SK-N-SH treated with all-trans-retinoic acid at 6 μM for 48 hours (cell line): ENCODE measurements around the gene PARP3.

Experiments used
- ATAC-seq: fragments of 200-7000 bp; cut with Tn5 transposase; 3 replicates; pipeline ENCODE4 v1.9.1; 2020; ENCODE audit warnings: mild to moderate bottlenecking, moderate library complexity
- ARNTL ChIP-seq: fragments of 450-650 bp; formaldehyde crosslinking; IDR thresholded peaks from 2 replicates; pipeline ENCODE4 v1.5.0; 2020; ENCODE audit warnings: low read depth, mild to moderate bottlenecking, moderate library complexity, borderline replicate concordance
- CREB5 ChIP-seq: fragments of 250-450 bp; sonication (Bioruptor Pico); IDR thresholded peaks from 2 replicates; pipeline ENCODE4 v1.5.1; 2020; ENCODE audit warnings: low read depth, mild to moderate bottlenecking, moderate library complexity
- CSDC2 ChIP-seq: fragments of 250-450 bp; sonication (Bioruptor Pico); IDR thresholded peaks from 2 replicates; pipeline ENCODE4 v1.5.0; 2020; ENCODE audit warnings: mild to moderate bottlenecking, moderate library complexity
- CSRNP3 ChIP-seq: fragments of 250-450 bp; sonication (Bioruptor Pico); IDR thresholded peaks from 2 replicates; pipeline ENCODE4 v1.5.1; 2021; ENCODE audit warnings: mild to moderate bottlenecking, moderate library complexity
- ESRRG ChIP-seq: fragments of 250-450 bp; sonication (Bioruptor Pico); IDR thresholded peaks from 2 replicates; pipeline ENCODE4 v1.6.1; 2021; ENCODE audit warnings: mild to moderate bottlenecking
- GLIS3 ChIP-seq: fragments of 250-450 bp; sonication (Bioruptor Pico); IDR thresholded peaks from 2 replicates; pipeline ENCODE4 v1.5.0; 2020; ENCODE audit warnings: mild to moderate bottlenecking, moderate library complexity
- ISL1 ChIP-seq: fragments of 250-450 bp; sonication (Bioruptor Pico); IDR thresholded peaks from 2 replicates; pipeline ENCODE4 v2.1.2; 2022; ENCODE audit warnings: mild to moderate bottlenecking, moderate library complexity
- OSR1 ChIP-seq: fragments of 250-450 bp; sonication (Bioruptor Pico); IDR thresholded peaks from 2 replicates; pipeline ENCODE4 v1.8.0; 2022; ENCODE audit warnings: moderate library complexity, mild to moderate bottlenecking, inconsistent platforms
- PATZ1 ChIP-seq: fragments of 250-450 bp; sonication (Bioruptor Pico); IDR thresholded peaks from 2 replicates; pipeline ENCODE4 v1.8.0; 2020; ENCODE audit warnings: mild to moderate bottlenecking, moderate library complexity, borderline replicate concordance
- POU6F1 ChIP-seq: fragments of 250-450 bp; sonication (Bioruptor Pico); IDR thresholded peaks from 2 replicates; pipeline ENCODE4 v1.8.0; 2021; ENCODE audit warnings: low read depth, mild to moderate bottlenecking, moderate library complexity, borderline replicate concordance
- PPARA ChIP-seq: fragments of 250-450 bp; sonication (Bioruptor Pico); IDR thresholded peaks from 2 replicates; pipeline ENCODE4 v1.5.0; 2020; ENCODE audit warnings: mild to moderate bottlenecking, borderline replicate concordance
- SNAI2 ChIP-seq: fragments of 250-450 bp; sonication (Bioruptor Pico); IDR thresholded peaks from 2 replicates; pipeline ENCODE4 v1.5.0; 2020; ENCODE audit warnings: mild to moderate bottlenecking, moderate library complexity
- TCF4 ChIP-seq: fragments of 250-450 bp; sonication (Bioruptor Pico); IDR thresholded peaks from 2 replicates; pipeline ENCODE4 v1.8.0; 2021; ENCODE audit warnings: mild to moderate bottlenecking, moderate library complexity, borderline replicate concordance
- TOX ChIP-seq: fragments of 250-450 bp; sonication (Bioruptor Pico); IDR thresholded peaks from 2 replicates; pipeline ENCODE4 v1.8.0; 2021; ENCODE audit warnings: mild to moderate bottlenecking, moderate library complexity, borderline replicate concordance
- ZC3H10 ChIP-seq: fragments of 250-450 bp; sonication (Bioruptor Pico); IDR thresholded peaks from 2 replicates; pipeline ENCODE4 v1.5.1; 2021; ENCODE audit warnings: mild to moderate bottlenecking, moderate library complexity
- ZFP3 ChIP-seq: fragments of 250-450 bp; sonication (Bioruptor Pico); IDR thresholded peaks from 2 replicates; pipeline ENCODE4 v1.5.0; 2020; ENCODE audit warnings: mild to moderate bottlenecking, moderate library complexity
- ZFP30 ChIP-seq: fragments of 450-650 bp; formaldehyde crosslinking; IDR thresholded peaks from 2 replicates; pipeline ENCODE4 v1.5.0; 2022; ENCODE audit warnings: mild to moderate bottlenecking, moderate library complexity
- ZNF565 ChIP-seq: fragments of 450-650 bp; formaldehyde crosslinking; conservative IDR thresholded peaks from 2 replicates; pipeline ENCODE4 v1.5.0; 2020; ENCODE audit warnings: low read depth, mild to moderate bottlenecking, moderate library complexity
- ZNF70 ChIP-seq: fragments of 450-650 bp; formaldehyde crosslinking; IDR thresholded peaks from 2 replicates; pipeline ENCODE4 v1.5.0; 2020; ENCODE audit warnings: mild to moderate bottlenecking, moderate library complexity
- ZNF8 ChIP-seq: fragments of 450-650 bp; formaldehyde crosslinking; IDR thresholded peaks from 2 replicates; pipeline ENCODE4 v1.5.0; 2020; ENCODE audit warnings: mild to moderate bottlenecking, moderate library complexity

PARP3 gene

GRCh38 chr3:51945926-51946705 lies 4.0 kb downstream of the PARP3 start (continued):
- TF ChIP-seq POU6F1 (CRISPR knock-in tag) = no peak
- TF ChIP-seq ZNF70 (CRISPR knock-in tag) = no peak
- no peak for TF ChIP-seq TCF4 (CRISPR knock-in tag)
- TF ChIP-seq PPARA (CRISPR knock-in tag) = no peak
- no peak for TF ChIP-seq ARNTL (CRISPR knock-in tag)
- no peak for TF ChIP-seq ZC3H10
- no peak for TF ChIP-seq ZNF565 (CRISPR knock-in tag)
- no peak for TF ChIP-seq ZFP30 (CRISPR knock-in tag)
- no peak for TF ChIP-seq GLIS3
- no peak for TF ChIP-seq PATZ1 (CRISPR knock-in tag)

- TF ChIP-seq ZFP30 (CRISPR knock-in tag) = no peak
- TF ChIP-seq CREB5 (CRISPR knock-in tag) = no peak
- no peak for TF ChIP-seq POU6F1 (CRISPR knock-in tag)
- no peak for TF ChIP-seq ZNF70 (CRISPR knock-in tag)
- TF ChIP-seq SNAI2 = no peak
- no peak for TF ChIP-seq GLIS3
- no peak for TF ChIP-seq ZC3H10
- no peak for TF ChIP-seq ZFP3 (CRISPR knock-in tag)
- TF ChIP-seq PPARA (CRISPR knock-in tag) = no peak
- no peak for TF ChIP-seq CSDC2 (CRISPR knock-in tag)
- no peak for TF ChIP-seq ZNF565 (CRISPR knock-in tag)
- no peak for TF ChIP-seq ISL1 (CRISPR knock-in tag)
- ATAC-seq = no peak
Measured at GRCh38 chr3:51946796-51947195, 4.6 kb downstream of the PARP3 start.

GRCh38 chr3:51947215-51947900 lies 5.2 kb downstream of the PARP3 start:
- no peak for ATAC-seq
- TF ChIP-seq PATZ1 (CRISPR knock-in tag) = no peak
- no peak for TF ChIP-seq ESRRG (CRISPR knock-in tag)
- TF ChIP-seq TCF4 (CRISPR knock-in tag) = no peak
- no peak for TF ChIP-seq ZFP3 (CRISPR knock-in tag)
- TF ChIP-seq OSR1 (CRISPR knock-in tag) = no peak
- no peak for TF ChIP-seq PPARA (CRISPR knock-in tag)
- TF ChIP-seq TOX (CRISPR knock-in tag) = no peak
- no peak for TF ChIP-seq POU6F1 (CRISPR knock-in tag)
- no peak for TF ChIP-seq ARNTL (CRISPR knock-in tag)
- TF ChIP-seq ZNF8 (CRISPR knock-in tag) = no peak
- no peak for TF ChIP-seq ZFP30 (CRISPR knock-in tag)
- no peak for TF ChIP-seq CREB5 (CRISPR knock-in tag)
- TF ChIP-seq GLIS3 = no peak
- TF ChIP-seq CSDC2 (CRISPR knock-in tag) = no peak
- no peak for TF ChIP-seq CSRNP3 (CRISPR knock-in tag)
- TF ChIP-seq ZC3H10 = no peak
